ENCODE measurements around the gene AP4M1.

The AP4M1 gene

GRCh38 chr7:100132697-100133151, 31.3 kb downstream of the AP4M1 start:
- peak; percentile 49 for DNase-seq

- DNase-seq: no peak
These were observed 36.7 kb downstream of the AP4M1 start for GRCh38 chr7:100137851-100138760.

GRCh38 chr7:100141555-100141949, 40.1 kb downstream of the AP4M1 start:
- DNase-seq: no peak

- DNase-seq: no peak
These were observed 41.0 kb downstream of the AP4M1 start for GRCh38 chr7:100142461-100142860.

- peak; percentile 85 for DNase-seq
These were observed 44.9 kb downstream of the AP4M1 start for GRCh38 chr7:100146350-100146749.

GRCh38 chr7:100147278-100147677, 45.8 kb downstream of the AP4M1 start:
- DNase-seq: no peak

- DNase-seq: no peak
These were observed 46.7 kb downstream of the AP4M1 start for GRCh38 chr7:100148225-100148558.

- DNase-seq: peak; percentile 99
These were observed 47.3 kb downstream of the AP4M1 start, which contains the start of gene LAMTOR4 for GRCh38 chr7:100148559-100149328. LAMTOR4 (plus strand) TSS chr7:100148918; CDS start chr7:100148973, 55 bp downstream.

- DNase-seq: no peak
These were observed 51.0 kb downstream of the AP4M1 start for GRCh38 chr7:100152404-100152803.

GRCh38 chr7:100152937-100153666, 51.7 kb downstream of the AP4M1 start:
- DNase-seq: no peak

GRCh38 chr7:100153708-100154535, 52.5 kb downstream of the AP4M1 start:
- DNase-seq: no peak

- no peak for DNase-seq
These were observed 53.4 kb downstream of the AP4M1 start for GRCh38 chr7:100154651-100155491.

- DNase-seq: no peak
These were observed 54.3 kb downstream of the AP4M1 start for GRCh38 chr7:100155553-100156317.

- no peak for DNase-seq
These were observed 55.1 kb downstream of the AP4M1 start for GRCh38 chr7:100156331-100157068.

- no peak for DNase-seq
These were observed 55.6 kb downstream of the AP4M1 start for GRCh38 chr7:100157069-100157333.

- peak; percentile 34 for DNase-seq
These were observed 56.1 kb downstream of the AP4M1 start for GRCh38 chr7:100157334-100158228.
